AG09309 (cell line): ENCODE results near the gene TMEM80.
"Not testable (repeated sequence)": the region's sequence is repeated elsewhere in the genome, so short reads cannot be mapped to it uniquely, and the experiment has no call there.

ENCODE experiments used
- DNase-seq: peaks from one replicate; pipeline ENCODE4 v3.0.0-alpha.2; 2010; ENCODE audit warnings: low read depth
- H3K4me3 ChIP-seq: 2 replicates; pipeline ENCODE4 v1.5.1; 2011; ENCODE audit warnings: mild to moderate bottlenecking, low read depth, low read length, moderate library complexity; ENCODE audit not compliant: control insufficient read depth
- CTCF ChIP-seq: IDR thresholded peaks from 2 replicates; pipeline ENCODE4 v1.5.1; 2011; ENCODE audit warnings: mild to moderate bottlenecking, low read depth, low read length, inconsistent platforms; ENCODE audit not compliant: insufficient read depth, control insufficient read depth; ENCODE audit errors: missing control alignments

The TMEM80 gene

GRCh38 chr11:695538-696248 lies at the start of gene TMEM80:
Gene TMEM80, plus strand, starts transcription at chr11:695816. Its CDS starts 12 bp downstream, at chr11:695828.
- TF ChIP-seq CTCF, result no peak
- DNase-seq, result peak; percentile 80

GRCh38 chr11:646214-646613 lies 49.4 kb upstream of the TMEM80 start:
- H3K4me3 ChIP-seq, result no peak overlapping the region
- no peak for DNase-seq
- no peak for TF ChIP-seq CTCF

More at GRCh38 chr11:695538-696248, at the start of gene TMEM80:
- peak within 1 kb of the TSS; percentile 53 for H3K4me3 ChIP-seq

- not testable (repeated sequence) for H3K4me3 ChIP-seq, DNase-seq
Measured at GRCh38 chr11:647672-648158, 47.9 kb upstream of the TMEM80 start.

- no peak for DNase-seq
- no peak for TF ChIP-seq CTCF
- no peak overlapping the region for H3K4me3 ChIP-seq
Measured at GRCh38 chr11:650482-650881, 45.1 kb upstream of the TMEM80 start.

GRCh38 chr11:653136-653535 lies 42.5 kb upstream of the TMEM80 start:
- not testable (repeated sequence) for DNase-seq, H3K4me3 ChIP-seq

- no peak for TF ChIP-seq CTCF
- DNase-seq, result no peak
- no peak overlapping the region for H3K4me3 ChIP-seq
Measured at GRCh38 chr11:653837-654236, 41.8 kb upstream of the TMEM80 start.

- DNase-seq, result not testable (repeated sequence)
Measured at GRCh38 chr11:654444-654843, 41.2 kb upstream of the TMEM80 start.

GRCh38 chr11:655036-655726 lies 40.4 kb upstream of the TMEM80 start:
- no peak overlapping the region for H3K4me3 ChIP-seq
- no peak for TF ChIP-seq CTCF
- DNase-seq, result no peak

More at GRCh38 chr11:654444-654843, 41.2 kb upstream of the TMEM80 start:
- H3K4me3 ChIP-seq, result not testable (repeated sequence)
